ENCODE results near the gene NACC2. TPM values are rescaled to one million over a fixed set of nuclear protein-coding genes. Genes with fewer than 3 reads are reported as not detected.
A peak's percentile ranks its signal among the peaks of the same experiment; 100 is the strongest.

Gene NACC2
- total and polyA plus RNA-seq, 9 of the 15 experiments (the other 6 are each of a cell fraction or from before 2014, with no cell fraction given) = 0.70 to 25.1 (median 5.6) TPM

- peak; percentile 85 for TF ChIP-seq MLLT1 (IDR thresholded peaks at IDR 0.05)
- TF ChIP-seq ATF1 (CRISPR knock-in tag; IDR thresholded peaks at IDR 0.05) = no peak
- TF ChIP-seq ATF1 (tag; IDR thresholded peaks at IDR 0.05) = no peak
- no peak for TF ChIP-seq ARHGAP35 (IDR thresholded peaks at IDR 0.05; ENCODE audit: partially characterized antibody)
- TF ChIP-seq HES1 (IDR thresholded peaks at IDR 0.05; ENCODE audit: low read depth) = no peak
- no peak for TF ChIP-seq ARID3A (IDR thresholded peaks at IDR 0.05; ENCODE audit: borderline replicate concordance, low read depth, low read length)
- TF ChIP-seq MAFK (IDR thresholded peaks at IDR 0.05; ENCODE audit: low read length) = no peak
- TF ChIP-seq ZNF384 (IDR thresholded peaks at IDR 0.05; ENCODE audit: low read depth, low read length) = no peak
- TF ChIP-seq BACH1 (tag; IDR thresholded peaks at IDR 0.05) = no peak
- TF ChIP-seq RBM25 (IDR thresholded peaks at IDR 0.05; ENCODE audit: low read depth, low read length, severe bottlenecking) = no peak
- no peak for TF ChIP-seq MECOM (CRISPR knock-in tag; IDR thresholded peaks at IDR 0.05)
- TF ChIP-seq BCOR (IDR thresholded peaks at IDR 0.05) = peak; percentile 41; the same call in 1 of the 2 replicates
- no peak for TF ChIP-seq KLF13 (tag; IDR thresholded peaks at IDR 0.05; ENCODE audit: borderline replicate concordance, low read depth)
- TF ChIP-seq DEAF1 (CRISPR knock-in tag; IDR thresholded peaks at IDR 0.05) = no peak
- no peak for TF ChIP-seq E2F6 (IDR thresholded peaks at IDR 0.05; ENCODE audit: borderline replicate concordance in 1 of 2, extremely low read depth in 1 of 2, insufficient read depth in 1 of 2, insufficient read length in 1 of 2, low read depth in 1 of 2, low read length in 1 of 2, poor library complexity in 1 of 2, severe bottlenecking in 1 of 2)
- no peak for TF ChIP-seq ID3 (CRISPR knock-in tag; IDR thresholded peaks at IDR 0.05)
- TF ChIP-seq ID3 (tag; IDR thresholded peaks at IDR 0.05) = no peak
- no peak for TF ChIP-seq PHTF2 (CRISPR knock-in tag; IDR thresholded peaks at IDR 0.05)
- TF ChIP-seq NFRKB (IDR thresholded peaks at IDR 0.05; ENCODE audit: low read depth) = no peak
- no peak for TF ChIP-seq CC2D1A (IDR thresholded peaks at IDR 0.05)
- TF ChIP-seq FUS (optimal IDR thresholded peaks at IDR 0.05; ENCODE audit: low read depth, low read length) = no peak
- TF ChIP-seq HNRNPK (IDR thresholded peaks at IDR 0.05; ENCODE audit: low read depth, low read length, poor library complexity, severe bottlenecking) = no peak
Observed at GRCh38 chr9:135960411-135961276, 134.4 kb downstream of the NACC2 start (continued).

All from K562 (cell line).